GM18502 (cell line): ENCODE results near the gene PAXX.

Experiments
- ATAC-seq: cut with Tn5 transposase; IDR thresholded peaks from one replicate; pipeline ENCODE4 v1.9.1; 2021; ENCODE audit warnings: mild to moderate bottlenecking; ENCODE audit not compliant: unreplicated experiment, poor library complexity

The PAXX gene

GRCh38 chr9:136964833-136965422, 27.3 kb upstream of the PAXX start:
- no peak for ATAC-seq

GRCh38 chr9:136965771-136966484, 26.3 kb upstream of the PAXX start:
- ATAC-seq, result no peak

- no peak for ATAC-seq
Measured at GRCh38 chr9:136968333-136969127, 23.7 kb upstream of the PAXX start.

GRCh38 chr9:136969150-136969549, 23.1 kb upstream of the PAXX start:
- no peak for ATAC-seq

- ATAC-seq, result no peak
Measured at GRCh38 chr9:136969774-136970173, 22.4 kb upstream of the PAXX start.

GRCh38 chr9:136970361-136970760, 21.9 kb upstream of the PAXX start:
- no peak for ATAC-seq

- ATAC-seq, result no peak
Measured at GRCh38 chr9:136971746-136972145, 20.5 kb upstream of the PAXX start.

GRCh38 chr9:136972335-136972734, 19.9 kb upstream of the PAXX start:
- ATAC-seq, result no peak

GRCh38 chr9:136972743-136973142, 19.5 kb upstream of the PAXX start:
- no peak for ATAC-seq

- no peak for ATAC-seq
Measured at GRCh38 chr9:136973618-136974617, 18.3 kb upstream of the PAXX start.

GRCh38 chr9:136974817-136975535, 17.2 kb upstream of the PAXX start:
- ATAC-seq, result no peak

- no peak for ATAC-seq
Measured at GRCh38 chr9:136975644-136976043, 16.6 kb upstream of the PAXX start.

- no peak for ATAC-seq
Measured at GRCh38 chr9:136977223-136977622, 15.0 kb upstream of the PAXX start, which contains the start of gene PTGDS. Gene PTGDS, plus strand, starts transcription at chr9:136977504. Its CDS starts 75 bp downstream, at chr9:136977579.

- no peak for ATAC-seq
Measured at GRCh38 chr9:136977649-136978072, 14.6 kb upstream of the PAXX start.

GRCh38 chr9:136978073-136978864, 14.0 kb upstream of the PAXX start:
- ATAC-seq, result no peak

GRCh38 chr9:136978865-136979544, 13.2 kb upstream of the PAXX start:
- ATAC-seq, result no peak

- ATAC-seq, result no peak
Measured at GRCh38 chr9:136979769-136980587, 12.2 kb upstream of the PAXX start.
